ENCODE data around the gene BMI1.

- TF ChIP-seq CTCF (IDR thresholded peaks at IDR 0.05; ENCODE audit: low read depth, low read length) (no peak), MYC (IDR thresholded peaks at IDR 0.05; ENCODE audit: low read depth, low read length) (no peak), POLR2A (IDR thresholded peaks at IDR 0.05; ENCODE audit: extremely low read depth, insufficient read length) (no peak)
Observed at GRCh38 chr10:22319547-22319979, 1.3 kb upstream of the BMI1 start.
